ENCODE data around the gene SPATA2L. TPM values are rescaled to one million over a fixed set of nuclear protein-coding genes. Genes with fewer than 3 reads are reported as not detected.

The SPATA2L gene
- total and polyA plus RNA-seq, 10 of the 15 experiments (the other 5 are each of a cell fraction or from before 2014, with no cell fraction given), result 0.20 to 6.9 (median 3.9) TPM; not detected in 1

DNA sequence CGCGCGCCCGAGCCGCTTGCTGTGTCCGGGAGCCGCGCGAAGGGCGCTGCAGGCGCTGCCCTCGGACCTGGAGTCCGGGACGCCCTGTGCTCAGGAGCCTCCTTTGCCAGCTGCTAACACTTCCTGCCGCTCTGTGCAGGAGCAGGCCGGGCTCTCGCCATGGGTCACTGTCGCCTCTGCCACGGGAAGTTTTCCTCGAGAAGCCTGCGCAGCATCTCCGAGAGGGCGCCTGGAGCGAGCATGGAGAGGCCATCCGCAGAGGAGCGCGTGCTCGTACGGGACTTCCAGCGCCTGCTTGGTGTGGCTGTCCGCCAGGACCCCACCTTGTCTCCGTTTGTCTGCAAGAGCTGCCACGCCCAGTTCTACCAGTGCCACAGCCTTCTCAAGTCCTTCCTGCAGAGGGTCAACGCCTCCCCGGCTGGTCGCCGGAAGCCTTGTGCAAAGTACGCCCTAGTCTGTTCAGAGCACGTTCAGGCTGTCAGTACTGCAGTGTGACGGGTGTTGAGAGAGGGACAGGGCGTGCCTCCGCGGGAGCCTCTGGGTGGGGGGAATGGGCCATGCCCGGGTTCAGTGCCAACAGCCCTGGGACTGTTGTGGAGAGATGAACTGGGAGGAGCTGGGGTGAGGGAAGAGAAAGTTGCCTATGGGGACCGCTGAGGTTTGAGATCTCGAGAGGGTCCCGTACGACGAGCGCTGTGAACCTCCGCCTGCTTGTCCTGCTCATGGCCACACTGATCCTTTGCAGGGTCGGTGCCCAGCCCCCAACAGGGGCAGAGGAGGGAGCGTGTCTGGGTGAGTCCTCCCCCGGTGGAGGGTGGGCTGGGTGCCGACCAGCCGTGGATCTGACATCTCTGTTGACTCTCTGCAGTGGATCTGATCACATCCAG lies 21.1 kb upstream of the SPATA2L start (continued):
- TF ChIP-seq, protein P1, sequence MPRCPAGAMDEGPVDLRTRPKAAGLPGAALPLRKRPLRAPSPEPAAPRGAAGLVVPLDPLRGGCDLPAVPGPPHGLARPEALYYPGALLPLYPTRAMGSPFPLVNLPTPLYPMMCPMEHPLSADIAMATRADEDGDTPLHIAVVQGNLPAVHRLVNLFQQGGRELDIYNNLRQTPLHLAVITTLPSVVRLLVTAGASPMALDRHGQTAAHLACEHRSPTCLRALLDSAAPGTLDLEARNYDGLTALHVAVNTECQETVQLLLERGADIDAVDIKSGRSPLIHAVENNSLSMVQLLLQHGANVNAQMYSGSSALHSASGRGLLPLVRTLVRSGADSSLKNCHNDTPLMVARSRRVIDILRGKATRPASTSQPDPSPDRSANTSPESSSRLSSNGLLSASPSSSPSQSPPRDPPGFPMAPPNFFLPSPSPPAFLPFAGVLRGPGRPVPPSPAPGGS (IDR thresholded peaks at IDR 0.05; ENCODE audit: borderline replicate concordance, insufficient read depth, low read depth, low read length, poor library complexity, severe bottlenecking), result peak; percentile 4
- TF ChIP-seq EP300 (IDR thresholded peaks at IDR 0.05; ENCODE audit: borderline replicate concordance in 1 of 2, control insufficient read depth in 1 of 2, low read depth in 2 of 2, low read length in 2 of 2) (no peak), ETV6 (conservative IDR thresholded peaks at IDR 0.05 in 1 of 2, IDR thresholded peaks at IDR 0.05 in 1 of 2; ENCODE audit: borderline replicate concordance in 1 of 2, low read depth in 1 of 2) (no peak), YY1 (IDR thresholded peaks at IDR 0.05; ENCODE audit: low read depth, low read length) (no peak), POLR2AphosphoS2 (IDR thresholded peaks at IDR 0.05; ENCODE audit: low read depth, low read length) (no peak), CBX3 (IDR thresholded peaks at IDR 0.05; ENCODE audit: borderline replicate concordance, low read depth) (no peak), KLF5 (IDR thresholded peaks at IDR 0.05; ENCODE audit: partially characterized antibody) (no peak), SP1 (IDR thresholded peaks at IDR 0.05; ENCODE audit: low read depth, low read length) (no peak), GABPA (IDR thresholded peaks at IDR 0.05; ENCODE audit: low read depth) (peak; percentile 54; the same call in 1 of the 2 replicates), NR2C1 (IDR thresholded peaks at IDR 0.05) (peak; percentile 35; the same call in 1 of the 2 replicates), RB1 (IDR thresholded peaks at IDR 0.05; ENCODE audit: borderline replicate concordance) (no peak), HDAC6 (IDR thresholded peaks at IDR 0.05; ENCODE audit: unreplicated experiment) (no peak)
